ENCODE data around the gene HIC2.

The HIC2 gene

DNA sequence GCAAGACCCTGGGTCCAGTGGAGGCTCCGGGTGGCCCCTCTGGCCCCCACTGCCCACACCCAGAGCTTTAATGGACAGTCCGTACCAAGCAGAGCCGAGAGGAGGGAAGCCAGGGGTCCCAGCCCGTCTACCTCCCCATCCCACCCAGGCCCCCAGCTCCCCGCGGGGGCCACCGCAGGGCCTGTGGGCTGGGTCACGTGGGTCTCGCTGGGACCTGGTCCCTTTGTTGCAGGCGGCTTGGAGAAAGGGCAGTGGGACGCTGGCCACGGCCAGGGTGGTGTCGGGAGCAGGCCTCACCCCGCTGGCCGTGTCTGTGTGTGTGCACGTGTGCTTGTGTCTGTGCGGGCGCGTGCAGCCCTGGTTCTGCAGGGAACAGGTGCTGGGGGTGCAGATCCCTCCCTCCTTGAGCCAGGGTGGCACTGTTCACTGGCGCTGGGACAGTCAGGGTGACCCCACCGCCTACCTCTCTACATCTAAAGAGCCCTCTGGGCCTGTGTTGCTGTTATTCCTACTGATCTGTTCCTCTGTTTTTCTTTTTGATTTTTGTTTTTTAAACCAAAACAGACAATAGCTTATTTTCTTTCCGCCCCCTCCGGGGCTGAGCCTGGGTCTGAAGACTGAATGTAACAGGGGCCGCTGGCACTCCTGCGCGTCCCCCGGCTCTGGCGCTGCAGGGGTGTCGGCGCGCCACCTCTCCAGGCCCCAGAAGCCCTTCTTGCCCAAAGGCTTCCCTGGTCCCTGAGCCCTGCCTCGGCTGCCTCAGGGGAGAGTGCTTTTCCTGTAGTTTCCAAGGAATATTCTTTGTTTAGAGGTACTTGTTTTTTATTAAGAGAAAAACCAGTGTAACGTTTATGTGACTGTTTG is 29.9 kb downstream of the HIC2 start (continued):
- TF ChIP-seq, protein P1, sequence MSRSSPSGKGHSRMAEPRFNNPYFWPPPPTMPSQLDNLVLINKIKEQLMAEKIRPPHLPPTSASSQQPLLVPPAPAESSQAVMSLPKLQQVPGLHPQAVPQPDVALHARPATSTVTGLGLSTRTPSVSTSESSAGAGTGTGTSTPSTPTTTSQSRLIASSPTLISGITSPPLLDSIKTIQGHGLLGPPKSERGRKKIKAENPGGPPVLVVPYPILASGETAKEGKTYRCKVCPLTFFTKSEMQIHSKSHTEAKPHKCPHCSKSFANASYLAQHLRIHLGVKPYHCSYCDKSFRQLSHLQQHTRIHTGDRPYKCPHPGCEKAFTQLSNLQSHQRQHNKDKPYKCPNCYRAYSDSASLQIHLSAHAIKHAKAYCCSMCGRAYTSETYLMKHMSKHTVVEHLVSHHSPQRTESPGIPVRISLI (tag by site-specific recombination; IDR thresholded peaks at IDR 0.05): no peak
- TF ChIP-seq ZSCAN16 (tag by site-specific recombination; IDR thresholded peaks at IDR 0.05) (no peak), MEIS1 (CRISPR knock-in tag; IDR thresholded peaks at IDR 0.05; ENCODE audit: borderline replicate concordance) (no peak), ZNF548 (tag by site-specific recombination; IDR thresholded peaks at IDR 0.05) (no peak)
- TF ChIP-seq, protein P2, sequence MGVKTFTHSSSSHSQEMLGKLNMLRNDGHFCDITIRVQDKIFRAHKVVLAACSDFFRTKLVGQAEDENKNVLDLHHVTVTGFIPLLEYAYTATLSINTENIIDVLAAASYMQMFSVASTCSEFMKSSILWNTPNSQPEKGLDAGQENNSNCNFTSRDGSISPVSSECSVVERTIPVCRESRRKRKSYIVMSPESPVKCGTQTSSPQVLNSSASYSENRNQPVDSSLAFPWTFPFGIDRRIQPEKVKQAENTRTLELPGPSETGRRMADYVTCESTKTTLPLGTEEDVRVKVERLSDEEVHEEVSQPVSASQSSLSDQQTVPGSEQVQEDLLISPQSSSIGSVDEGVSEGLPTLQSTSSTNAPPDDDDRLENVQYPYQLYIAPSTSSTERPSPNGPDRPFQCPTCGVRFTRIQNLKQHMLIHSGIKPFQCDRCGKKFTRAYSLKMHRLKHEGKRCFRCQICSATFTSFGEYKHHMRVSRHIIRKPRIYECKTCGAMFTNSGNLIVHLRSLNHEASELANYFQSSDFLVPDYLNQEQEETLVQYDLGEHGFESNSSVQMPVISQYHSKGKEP (tag by site-specific recombination; IDR thresholded peaks at IDR 0.05): no peak

DNA sequence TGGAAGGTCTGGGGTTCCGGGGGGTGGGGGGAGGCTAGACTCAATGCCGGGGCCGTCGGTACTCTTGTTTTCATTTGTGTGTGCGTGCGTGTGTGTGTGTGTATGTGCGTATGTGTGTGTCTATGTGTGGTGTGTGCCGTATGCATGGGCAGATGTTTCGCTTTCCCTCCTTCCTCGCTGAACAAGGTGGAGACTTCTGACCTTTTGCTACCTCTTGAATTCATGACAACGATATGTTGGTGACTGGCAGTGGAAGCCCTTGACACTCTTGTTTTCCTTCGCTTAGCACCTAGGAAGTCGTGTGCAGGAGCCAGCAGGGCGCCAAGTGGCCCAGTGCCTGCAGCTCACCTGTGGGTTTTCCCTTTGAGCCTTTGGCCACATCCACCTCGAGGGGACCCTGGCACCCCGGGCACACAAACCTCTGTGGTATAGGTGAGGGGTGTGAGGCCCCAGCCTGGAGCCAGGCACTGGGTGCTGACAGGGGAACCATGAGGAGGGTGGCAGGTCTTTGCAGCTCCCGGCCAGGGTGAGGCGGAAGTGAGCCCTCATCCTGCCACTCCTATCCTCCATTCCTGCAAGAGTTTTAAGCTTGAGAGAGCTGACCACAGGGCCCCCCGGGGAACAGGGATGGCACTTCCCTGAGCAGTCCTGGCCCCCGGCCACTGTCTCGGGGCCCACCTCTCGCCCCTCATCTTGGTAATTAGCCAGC is 30.7 kb downstream of the HIC2 start:
- ChIA-PET POLR2A (no interaction called here), CTCF (interaction anchor here (0.5 to 1.0 kb wide), 4 partner anchors 10 to 491 kb away, joined by 3 to 4 read pairs (median 4); no protein-coding TSS in a partner anchor)
- H3K4me3 ChIP-seq (ENCODE audit: low read depth, low read length): no peak overlapping the region
- no peaks in the 10 kb centered on the region for H3K9me3 ChIP-seq (ENCODE audit: control insufficient read depth, insufficient read depth, low read depth, low read length)
- no peak overlapping the region for H3K27ac ChIP-seq (ENCODE audit: extremely low read depth, low read depth, low read length)
- H3K4me1 ChIP-seq (ENCODE audit: control insufficient read depth, insufficient read depth, low read length): no peaks in the 10 kb centered on the region; the same call in 1 of the 2 replicates
- TF ChIP-seq ZEB2 (tag by site-specific recombination; IDR thresholded peaks at IDR 0.05) (no peak), KLF9 (tag by site-specific recombination; IDR thresholded peaks at IDR 0.05; ENCODE audit: low read depth) (no peak), KLF1 (tag by site-specific recombination; IDR thresholded peaks at IDR 0.05) (no peak), ZNF530 (tag by site-specific recombination; IDR thresholded peaks at IDR 0.05; ENCODE audit: low read depth) (no peak), TRIM28 (IDR thresholded peaks at IDR 0.05; ENCODE audit: borderline replicate concordance, low read length) (no peak), ZNF416 (tag by site-specific recombination; IDR thresholded peaks at IDR 0.05) (no peak), ZNF600 (tag by site-specific recombination; IDR thresholded peaks at IDR 0.05) (no peak)
- TF ChIP-seq, protein P3, sequence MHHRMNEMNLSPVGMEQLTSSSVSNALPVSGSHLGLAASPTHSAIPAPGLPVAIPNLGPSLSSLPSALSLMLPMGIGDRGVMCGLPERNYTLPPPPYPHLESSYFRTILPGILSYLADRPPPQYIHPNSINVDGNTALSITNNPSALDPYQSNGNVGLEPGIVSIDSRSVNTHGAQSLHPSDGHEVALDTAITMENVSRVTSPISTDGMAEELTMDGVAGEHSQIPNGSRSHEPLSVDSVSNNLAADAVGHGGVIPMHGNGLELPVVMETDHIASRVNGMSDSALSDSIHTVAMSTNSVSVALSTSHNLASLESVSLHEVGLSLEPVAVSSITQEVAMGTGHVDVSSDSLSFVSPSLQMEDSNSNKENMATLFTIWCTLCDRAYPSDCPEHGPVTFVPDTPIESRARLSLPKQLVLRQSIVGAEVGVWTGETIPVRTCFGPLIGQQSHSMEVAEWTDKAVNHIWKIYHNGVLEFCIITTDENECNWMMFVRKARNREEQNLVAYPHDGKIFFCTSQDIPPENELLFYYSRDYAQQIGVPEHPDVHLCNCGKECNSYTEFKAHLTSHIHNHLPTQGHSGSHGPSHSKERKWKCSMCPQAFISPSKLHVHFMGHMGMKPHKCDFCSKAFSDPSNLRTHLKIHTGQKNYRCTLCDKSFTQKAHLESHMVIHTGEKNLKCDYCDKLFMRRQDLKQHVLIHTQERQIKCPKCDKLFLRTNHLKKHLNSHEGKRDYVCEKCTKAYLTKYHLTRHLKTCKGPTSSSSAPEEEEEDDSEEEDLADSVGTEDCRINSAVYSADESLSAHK (tag by site-specific recombination; IDR thresholded peaks at IDR 0.05): peak; percentile 51; the same call in 1 of the 2 replicates
- TF ChIP-seq, protein P4, sequence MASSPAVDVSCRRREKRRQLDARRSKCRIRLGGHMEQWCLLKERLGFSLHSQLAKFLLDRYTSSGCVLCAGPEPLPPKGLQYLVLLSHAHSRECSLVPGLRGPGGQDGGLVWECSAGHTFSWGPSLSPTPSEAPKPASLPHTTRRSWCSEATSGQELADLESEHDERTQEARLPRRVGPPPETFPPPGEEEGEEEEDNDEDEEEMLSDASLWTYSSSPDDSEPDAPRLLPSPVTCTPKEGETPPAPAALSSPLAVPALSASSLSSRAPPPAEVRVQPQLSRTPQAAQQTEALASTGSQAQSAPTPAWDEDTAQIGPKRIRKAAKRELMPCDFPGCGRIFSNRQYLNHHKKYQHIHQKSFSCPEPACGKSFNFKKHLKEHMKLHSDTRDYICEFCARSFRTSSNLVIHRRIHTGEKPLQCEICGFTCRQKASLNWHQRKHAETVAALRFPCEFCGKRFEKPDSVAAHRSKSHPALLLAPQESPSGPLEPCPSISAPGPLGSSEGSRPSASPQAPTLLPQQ (tag by site-specific recombination; IDR thresholded peaks at IDR 0.05): 0 out of 2 replicates have a peak, but pooled peaks have one; percentile 34
- TF ChIP-seq, protein P5, sequence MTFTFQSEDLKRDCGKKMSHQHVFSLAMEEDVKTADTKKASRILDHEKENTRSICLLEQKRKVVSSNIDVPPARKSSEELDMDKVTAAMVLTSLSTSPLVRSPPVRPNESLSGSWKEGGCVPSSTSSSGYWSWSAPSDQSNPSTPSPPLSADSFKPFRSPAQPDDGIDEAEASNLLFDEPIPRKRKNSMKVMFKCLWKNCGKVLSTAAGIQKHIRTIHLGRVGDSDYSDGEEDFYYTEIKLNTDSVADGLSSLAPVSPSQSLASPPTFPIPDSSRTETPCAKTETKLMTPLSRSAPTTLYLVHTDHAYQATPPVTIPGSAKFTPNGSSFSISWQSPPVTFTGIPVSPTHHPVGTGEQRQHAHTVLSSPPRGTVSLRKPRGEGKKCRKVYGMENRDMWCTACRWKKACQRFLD (tag by site-specific recombination; IDR thresholded peaks at IDR 0.05): no peak
- TF ChIP-seq, protein P6, sequence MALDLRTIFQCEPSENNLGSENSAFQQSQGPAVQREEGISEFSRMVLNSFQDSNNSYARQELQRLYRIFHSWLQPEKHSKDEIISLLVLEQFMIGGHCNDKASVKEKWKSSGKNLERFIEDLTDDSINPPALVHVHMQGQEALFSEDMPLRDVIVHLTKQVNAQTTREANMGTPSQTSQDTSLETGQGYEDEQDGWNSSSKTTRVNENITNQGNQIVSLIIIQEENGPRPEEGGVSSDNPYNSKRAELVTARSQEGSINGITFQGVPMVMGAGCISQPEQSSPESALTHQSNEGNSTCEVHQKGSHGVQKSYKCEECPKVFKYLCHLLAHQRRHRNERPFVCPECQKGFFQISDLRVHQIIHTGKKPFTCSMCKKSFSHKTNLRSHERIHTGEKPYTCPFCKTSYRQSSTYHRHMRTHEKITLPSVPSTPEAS (tag by site-specific recombination; IDR thresholded peaks at IDR 0.05): peak; percentile 63; the same call in 1 of the 2 replicates
- TF ChIP-seq, protein P7, sequence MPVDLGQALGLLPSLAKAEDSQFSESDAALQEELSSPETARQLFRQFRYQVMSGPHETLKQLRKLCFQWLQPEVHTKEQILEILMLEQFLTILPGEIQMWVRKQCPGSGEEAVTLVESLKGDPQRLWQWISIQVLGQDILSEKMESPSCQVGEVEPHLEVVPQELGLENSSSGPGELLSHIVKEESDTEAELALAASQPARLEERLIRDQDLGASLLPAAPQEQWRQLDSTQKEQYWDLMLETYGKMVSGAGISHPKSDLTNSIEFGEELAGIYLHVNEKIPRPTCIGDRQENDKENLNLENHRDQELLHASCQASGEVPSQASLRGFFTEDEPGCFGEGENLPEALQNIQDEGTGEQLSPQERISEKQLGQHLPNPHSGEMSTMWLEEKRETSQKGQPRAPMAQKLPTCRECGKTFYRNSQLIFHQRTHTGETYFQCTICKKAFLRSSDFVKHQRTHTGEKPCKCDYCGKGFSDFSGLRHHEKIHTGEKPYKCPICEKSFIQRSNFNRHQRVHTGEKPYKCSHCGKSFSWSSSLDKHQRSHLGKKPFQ (tag by site-specific recombination; IDR thresholded peaks at IDR 0.05): no peak
- H3K36me3 ChIP-seq (ENCODE audit: control insufficient read depth in 2 of 2, insufficient read depth in 1 of 2, low read length in 2 of 2): peaks cover 0 to 47% of the 10 kb centered on the region in 2 experiments; a peak in 1 of 3 replicates

Measured in HEK293 (cell line).